Stimulated activated CD8-positive, alpha-beta memory T cell treated with anti-CD3 and anti-CD28 coated beads, Interleukin-15, amount 100 ng/mL, for 1 hour (primary cell): ENCODE data around the gene B3GALT6.

ENCODE experiments used
- DNase-seq: peaks from one replicate; pipeline ENCODE4 v3.0.0-alpha.2; 2020; ENCODE audit warnings: low read depth

The B3GALT6 gene

DNA sequence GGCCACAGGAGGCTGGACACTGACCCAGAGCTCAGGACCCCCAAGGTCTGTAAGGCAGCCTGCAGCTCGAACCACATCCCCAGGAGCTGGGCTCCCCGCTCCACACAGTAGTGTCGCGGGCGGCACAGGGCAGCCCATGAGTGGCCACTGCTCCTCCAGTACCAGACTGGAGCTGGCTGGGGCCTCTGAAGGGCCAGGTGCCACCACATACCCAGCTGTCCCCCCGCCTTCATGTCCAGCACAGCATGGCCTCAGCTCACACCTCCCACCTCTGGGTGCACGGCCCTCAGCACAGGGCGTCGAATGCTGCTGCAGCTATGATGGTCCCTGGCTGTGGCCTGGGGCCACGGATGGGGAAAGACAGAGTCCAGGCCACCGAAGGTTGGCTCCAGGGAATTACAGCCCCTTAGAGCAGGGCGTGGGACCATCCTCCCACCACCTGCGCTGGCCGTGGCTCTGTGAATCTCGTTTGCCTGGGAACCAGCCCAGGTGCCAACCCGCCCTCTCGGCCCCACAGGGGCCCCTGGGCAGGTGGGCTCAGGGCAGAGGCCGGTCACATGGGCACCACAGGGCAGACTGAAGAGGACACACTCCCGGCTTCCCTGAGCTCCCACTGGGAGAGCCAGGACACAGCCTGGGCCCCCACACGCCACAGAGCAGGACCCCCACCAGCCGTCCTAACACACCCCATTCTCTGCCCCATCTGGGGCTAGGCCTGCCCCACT, 16.0 kb upstream of the B3GALT6 start:
- DNase-seq: no peak

DNA sequence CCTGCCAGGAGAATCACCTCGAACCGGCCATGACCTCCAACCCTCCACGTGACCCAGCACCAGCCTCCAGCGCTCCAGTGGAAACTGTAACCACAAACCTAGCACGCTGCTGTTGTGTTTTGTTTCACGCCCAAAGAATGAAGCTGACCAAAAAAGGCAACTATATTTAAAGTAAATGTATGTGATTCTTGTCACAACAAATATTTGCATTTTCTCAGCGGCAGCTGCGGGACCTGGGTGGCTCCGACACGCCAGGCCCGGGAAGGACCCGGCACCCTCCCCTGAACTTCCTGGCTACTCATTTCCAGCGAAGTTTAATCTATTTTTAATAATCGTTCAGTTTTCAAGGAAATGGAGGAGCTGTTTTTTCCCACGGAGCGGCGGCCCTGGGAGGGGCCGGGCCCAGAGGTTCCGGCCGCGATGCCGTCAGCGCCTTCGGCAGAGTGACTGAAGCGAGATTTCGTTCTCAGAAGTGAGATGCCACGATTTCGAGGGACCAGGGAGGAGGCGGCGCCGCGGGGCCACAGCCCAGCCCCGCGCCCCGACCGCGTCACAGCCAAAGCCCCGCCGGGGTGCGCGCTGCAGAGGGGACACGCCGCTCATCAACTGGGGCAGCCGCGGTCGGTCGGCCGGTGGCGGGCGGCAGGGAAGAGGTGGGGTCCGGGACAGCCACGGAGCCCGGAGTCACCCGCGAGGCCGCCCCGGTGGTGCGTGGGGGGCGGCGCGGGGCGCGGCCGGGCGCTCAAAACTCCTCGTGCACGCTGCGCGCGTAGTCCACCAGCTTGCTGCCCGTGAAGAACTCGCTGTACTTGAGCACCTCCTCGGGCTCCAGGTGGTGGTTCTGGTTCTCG, 15.0 kb upstream of the B3GALT6 start:
- DNase-seq: no peak

DNA sequence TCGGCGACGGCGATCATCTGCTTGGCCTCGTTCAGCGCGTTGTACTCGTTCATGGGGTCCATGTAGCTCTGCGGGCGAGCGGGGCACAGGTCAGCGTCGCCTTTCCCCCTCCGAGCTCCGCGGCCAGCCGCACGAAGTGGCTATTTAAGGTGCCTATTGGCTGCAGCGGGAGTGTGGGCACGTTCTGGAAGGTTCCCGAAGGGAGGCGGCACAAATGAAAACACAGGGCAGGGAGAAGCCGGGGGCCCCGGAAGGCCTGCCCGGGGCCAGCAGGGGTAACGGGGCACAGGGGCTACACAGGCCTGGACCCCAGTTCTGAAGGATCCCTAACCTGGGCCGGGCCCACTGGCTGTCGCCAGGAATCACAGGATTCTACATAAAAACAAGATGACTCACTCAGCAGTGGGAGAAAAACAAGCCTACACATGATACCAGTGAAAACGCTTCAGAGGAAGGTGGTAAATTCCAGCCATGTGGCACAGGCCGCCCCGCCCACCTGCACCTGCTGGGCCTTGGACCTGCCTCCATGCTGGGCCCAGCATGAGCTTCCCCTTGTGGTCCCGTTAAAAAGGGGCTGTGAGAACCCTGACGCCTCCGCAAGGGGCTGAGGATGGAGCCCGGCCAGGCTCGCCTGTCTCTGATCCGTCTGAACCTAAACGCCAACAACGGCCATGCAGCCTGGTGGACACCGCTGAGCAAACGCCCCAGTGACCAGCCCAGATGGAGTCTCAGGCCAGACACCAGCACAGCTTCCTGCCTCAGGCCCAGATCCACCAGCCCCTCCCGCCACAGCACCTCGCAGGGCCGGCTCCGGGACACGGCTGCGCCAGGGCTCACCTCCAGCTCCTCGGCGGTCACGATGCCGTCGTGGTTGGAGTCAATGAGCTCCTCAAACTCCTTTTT, 14.2 kb upstream of the B3GALT6 start:
- no peak for DNase-seq

DNA sequence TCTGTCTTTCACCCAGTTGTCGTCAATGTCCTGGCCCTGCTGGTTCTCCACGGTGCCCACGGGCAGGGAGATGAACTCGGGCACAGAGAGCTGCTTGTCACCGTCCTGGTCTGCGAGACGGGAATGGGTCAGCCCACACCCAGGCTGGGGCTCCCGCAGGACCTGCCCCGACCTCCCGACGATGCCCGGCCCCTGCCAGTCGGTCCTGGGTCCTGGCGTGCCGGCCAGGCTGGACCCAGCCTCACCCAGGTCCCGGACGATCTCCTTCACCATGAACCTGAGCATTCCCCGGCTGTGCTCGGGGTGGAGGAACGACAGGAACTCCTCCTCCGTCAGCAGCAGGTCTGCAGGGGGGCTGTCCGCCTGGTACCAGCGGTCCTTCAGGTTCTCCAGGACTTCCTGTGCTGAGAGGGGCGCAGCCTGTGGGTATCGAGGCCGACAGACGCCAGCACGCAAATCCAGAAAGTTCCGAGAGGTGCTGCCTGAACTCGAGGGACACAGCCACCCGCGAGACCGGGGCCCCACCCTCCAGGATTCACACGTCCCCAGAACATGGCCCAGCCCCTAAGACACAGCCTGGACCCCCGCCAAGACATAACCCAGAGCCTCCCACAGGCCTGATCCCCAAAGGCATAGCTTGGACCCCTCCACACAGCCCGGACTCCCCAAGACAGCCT, 13.4 kb upstream of the B3GALT6 start:
- DNase-seq: no peak

DNA sequence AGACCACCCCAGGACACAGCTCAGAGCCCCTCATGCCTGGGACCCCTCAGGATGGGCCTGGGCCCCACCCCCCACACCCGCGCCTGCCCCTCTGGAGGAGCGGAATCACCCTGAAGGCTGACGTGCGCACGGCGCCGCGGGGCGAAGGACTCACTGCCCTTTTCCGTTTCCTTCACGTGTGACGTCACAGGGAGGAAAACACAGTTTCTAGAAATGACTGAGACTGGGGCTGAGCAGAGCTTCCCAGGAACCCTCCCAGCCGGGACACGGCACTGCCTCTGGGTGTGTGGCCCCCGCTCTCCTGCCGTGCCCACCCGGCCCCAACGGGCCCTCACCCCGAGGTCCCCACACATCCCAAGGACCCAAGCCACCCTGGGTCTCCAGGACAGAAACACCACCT, 12.7 kb upstream of the B3GALT6 start:
- DNase-seq: no peak

DNA sequence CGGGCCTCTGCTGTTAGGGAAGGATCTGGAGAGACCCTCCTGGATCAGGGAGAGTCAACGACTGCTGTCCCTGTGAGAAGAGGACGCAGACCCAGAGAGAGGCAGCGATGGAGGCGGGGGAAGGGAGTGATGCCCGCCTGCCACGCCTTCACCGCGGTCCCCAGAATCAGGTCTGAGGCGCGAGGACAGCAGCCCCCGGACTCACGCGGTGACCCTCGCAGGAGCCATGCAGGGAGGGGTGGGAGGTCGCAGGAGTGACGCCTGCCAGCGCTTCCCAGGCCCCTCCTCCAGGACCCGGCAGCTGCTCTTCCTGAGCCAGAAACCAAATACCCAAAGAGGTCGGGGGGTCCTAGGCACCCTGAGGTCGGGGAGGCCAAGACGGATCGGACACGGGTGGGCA, 11.8 kb upstream of the B3GALT6 start:
- DNase-seq: no peak

DNA sequence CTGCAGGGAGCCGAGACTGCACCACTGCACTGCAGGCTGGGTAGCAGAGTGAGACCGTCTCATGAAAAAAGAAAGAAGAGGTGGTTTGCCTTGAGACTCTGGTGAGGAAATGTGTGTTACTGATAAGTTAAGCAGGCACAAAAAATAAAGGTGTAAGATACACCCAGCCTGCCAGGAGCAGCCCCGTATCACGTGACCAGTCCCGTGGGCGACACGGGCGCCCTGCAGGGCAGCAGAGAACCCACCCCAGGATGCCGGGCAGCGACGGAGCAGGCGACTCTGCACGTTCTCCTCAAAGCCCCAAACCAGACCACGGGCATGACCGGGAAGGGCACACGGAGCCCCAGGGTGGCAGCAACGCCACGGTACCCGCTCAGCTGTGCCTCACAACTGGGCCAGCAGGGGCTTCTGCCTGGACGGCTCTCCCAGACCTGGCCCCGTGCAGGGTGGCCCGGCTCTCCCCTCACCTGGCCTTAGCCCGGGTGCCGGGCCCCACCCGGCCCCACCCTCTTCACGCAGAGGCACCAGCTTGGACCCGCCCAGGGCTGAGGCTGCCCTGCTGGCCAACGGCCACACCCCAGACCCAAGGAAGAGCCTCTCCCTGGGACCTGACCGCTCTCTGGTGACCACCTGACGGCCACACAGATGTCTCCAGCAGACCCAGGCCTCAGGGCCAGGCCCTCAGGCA, 10.0 kb upstream of the B3GALT6 start:
- DNase-seq: no peak

DNA sequence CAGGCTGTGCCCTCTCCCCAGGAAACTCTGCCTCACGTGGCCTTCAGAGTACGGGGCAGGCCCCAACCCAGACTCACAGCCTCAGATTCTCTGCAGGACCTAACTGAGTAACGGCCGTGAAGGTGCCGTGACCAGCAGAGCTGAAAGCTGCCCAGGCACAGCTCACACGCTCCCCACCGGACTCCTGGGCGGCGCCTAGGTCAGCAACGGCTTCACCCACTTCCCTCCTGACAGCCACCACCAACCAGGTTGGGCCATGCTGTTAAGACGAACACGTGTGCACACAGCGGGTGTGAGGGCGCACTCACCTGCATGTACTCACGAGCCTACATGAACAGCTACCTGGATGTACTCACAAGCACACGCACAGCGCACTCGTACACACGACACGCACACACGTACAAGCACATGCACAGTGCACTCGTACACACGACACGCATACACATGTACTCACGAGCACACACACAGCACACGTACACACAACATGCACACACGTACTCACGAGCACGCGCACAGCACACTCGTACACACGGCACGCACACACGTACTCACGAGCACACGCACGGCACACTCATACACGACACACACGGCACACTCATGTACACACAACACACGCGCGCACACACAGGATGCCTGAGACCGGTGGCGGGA, 9.3 kb upstream of the B3GALT6 start:
- DNase-seq: no peak

DNA sequence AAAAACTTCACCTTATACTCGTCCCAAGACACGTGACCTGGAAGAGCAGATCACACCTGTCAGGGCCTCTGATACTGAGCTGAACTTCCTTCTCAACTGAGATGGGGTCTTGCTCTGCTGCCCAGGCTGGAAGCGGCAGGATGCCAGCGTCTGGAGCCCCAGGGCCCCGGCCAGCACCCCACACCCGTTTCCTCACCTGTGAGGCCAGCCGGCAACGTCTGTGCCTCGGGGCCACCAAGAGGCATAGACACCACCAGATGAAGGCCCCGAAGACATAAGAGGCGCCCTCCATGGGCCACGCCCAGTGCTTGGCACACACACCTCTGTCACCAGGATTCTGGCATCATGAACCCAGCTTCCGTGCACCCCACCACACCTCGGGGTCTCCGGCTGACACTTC, 8.7 kb upstream of the B3GALT6 start:
- DNase-seq: no peak

DNA sequence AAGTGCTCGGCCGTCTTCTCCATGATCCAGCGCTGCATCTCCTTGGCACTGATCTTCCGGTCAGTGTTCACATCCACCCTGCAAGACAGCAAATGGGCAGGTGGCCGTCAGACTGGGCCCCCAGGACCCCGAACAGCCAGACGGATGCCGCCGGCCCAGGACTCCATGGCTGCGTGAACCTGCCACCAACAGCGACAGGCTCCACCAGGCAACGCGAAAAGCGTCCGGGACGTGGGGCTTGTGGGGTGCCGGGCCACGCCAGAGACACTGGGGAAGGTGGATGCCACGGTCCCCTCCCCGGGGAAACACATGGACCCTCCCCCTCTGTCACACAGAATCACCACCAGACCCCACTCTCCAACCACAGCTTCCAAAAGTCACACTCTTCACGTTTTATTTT, 8.1 kb upstream of the B3GALT6 start:
- DNase-seq: no peak

DNA sequence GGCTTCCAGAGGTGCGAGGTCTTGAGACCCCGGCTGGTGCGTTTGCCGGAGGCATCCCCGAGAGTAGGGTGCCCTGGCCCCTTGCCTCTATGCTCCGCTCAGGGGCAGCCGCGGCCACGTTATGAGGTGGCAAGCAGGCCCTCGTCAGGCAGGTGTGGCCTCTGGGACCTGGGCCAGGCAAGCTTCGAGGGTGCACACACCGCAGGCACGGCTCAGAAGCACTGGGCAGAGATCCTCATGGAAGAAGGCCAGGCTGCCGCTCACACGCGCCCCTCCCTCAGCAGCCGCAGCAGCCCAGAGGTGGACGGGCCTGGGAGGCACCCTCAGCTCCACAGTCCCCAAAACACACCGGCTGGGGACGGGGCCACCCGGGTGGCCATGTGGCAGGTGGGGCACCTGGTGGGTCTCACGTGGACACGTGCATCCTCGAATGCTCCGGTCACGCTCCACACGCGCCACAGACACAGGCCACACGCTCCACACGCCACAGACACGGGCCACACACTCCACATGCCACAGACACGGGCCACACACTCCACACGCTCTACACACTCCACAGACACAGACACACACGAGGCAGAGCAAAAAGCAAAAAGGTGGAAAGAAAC, 6.7 kb upstream of the B3GALT6 start:
- no peak for DNase-seq

DNA sequence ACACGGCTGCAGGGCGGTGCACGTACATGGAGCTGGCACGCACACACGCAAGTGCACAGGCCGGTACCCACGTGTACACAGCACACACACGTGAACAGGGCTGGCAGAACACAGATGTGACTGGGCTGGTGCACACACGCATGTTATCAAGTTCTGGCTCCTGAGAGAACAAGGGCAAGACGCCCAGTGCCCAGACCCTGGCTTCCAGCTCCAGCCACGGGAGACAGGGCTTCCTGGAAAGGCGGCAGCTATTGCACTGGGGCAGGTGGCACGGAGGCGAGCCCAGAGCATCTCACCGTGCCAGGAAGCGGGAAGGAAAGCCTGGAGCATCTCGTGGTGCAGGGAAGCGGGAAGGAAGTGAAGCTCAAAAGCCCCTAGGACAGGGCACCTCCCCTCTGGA, 6.1 kb upstream of the B3GALT6 start:
- DNase-seq: no peak

DNA sequence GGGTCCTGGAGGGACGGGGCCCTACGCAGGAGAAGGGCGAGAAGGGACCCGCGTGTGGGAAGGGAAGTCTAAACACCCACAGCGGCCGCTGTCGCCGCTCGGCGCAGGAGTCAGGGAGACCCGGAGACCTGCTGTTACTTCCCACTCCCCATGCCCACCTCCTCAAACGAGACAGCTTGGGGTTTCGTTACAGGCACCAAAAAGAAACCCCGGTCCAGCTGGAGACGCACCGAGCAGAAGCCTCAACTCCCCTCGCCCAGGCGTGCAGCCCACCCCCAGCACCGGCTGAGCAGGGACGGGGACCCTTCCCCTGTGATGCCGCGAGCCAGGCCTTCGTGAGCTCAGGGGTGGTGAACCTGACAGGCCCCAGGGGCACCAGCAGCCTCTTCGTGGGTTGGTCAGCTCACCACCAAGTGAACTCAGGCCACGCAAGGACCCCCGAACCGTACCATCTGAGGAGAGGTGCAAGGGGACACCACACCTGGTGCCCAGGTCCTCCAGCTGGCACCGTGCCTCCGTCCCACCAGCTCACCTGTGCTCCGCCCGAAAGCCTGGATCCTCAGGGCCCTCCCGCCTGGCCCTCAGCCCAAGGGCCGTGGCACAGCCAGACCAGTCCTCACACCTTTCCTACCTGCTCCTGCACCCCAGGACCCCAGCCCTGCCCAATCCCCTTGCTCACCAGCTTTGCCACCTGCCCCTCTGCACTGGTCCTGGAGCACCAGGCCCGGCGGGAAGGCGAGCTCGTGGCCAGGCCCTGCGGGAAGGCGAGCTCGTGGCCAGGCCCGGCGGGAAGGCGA, 5.3 kb upstream of the B3GALT6 start:
- no peak for DNase-seq

DNA sequence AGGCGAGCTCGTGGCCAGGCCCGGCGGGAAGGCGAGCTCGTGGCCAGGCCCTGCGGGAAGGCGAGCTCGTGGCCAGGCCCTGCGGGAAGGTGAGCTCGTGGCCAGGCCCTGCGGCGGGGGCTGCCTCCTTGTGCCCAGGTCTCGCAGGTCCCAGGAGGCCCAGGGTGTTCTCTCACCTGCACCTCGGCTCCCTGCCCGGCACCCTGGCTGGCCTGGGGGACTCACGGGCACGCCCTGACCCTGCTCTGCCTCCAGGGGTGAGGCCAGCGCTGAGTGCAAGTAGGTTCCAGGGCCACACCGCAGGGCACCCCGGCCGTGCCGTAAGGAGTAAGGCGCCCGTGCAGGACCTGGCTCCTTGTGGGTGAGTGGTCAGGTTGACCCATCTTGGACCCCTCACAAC, 4.7 kb upstream of the B3GALT6 start:
- DNase-seq: no peak

DNA sequence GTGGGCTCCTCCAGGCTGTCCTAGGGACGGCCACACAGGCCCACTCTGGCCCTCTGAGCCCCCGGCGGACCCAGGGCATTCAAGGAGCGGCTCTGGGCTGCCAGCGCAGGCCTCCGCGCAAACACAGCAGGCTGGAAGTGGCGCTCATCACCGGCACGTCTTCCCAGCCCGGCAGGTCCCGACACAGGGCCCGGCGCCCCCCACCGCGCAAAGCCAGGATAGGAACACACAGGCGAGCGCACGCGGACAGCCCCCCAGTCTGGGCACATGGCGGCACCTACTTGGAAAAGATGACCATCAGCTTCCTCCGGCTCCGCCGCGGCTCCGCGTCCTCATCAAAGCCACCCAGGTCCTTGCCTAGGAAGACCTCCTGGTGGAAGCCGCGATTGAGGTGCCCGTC, 3.9 kb upstream of the B3GALT6 start:
- DNase-seq: no peak

DNA sequence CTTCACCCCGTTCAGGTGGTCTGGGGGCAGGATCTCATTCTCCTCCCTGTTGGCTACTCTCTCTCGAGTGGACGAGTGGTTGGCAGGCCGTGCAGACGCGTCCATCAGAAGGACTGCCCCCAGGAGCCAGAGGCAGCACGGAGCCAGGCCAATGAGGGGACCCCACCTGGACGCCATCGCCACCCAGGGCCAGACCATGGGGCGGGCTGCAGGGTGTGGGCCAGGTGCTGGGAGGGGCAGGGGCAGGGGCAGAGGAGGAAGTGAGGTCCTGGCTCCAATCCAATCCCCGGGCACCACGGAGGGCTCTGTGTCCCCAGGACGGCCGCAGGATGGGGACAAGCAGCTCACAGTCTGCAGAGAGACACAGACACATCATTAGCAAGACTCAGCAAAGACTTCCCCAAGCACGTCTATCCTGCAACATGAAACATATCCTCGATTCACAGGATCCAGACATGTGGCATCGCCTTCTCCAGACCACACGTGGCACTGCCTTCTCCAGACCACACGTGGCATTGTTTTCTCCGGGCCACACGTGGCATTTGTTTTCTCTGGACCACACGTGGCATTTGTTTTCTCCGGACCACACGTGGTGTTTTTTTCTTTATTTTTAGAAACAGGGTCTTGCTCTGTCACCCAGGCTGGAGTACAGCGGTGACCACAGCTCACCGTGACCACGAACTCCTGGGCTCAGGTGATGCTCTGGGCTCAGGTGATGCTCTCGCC, 3.3 kb upstream of the B3GALT6 start:
- DNase-seq: no peak

DNA sequence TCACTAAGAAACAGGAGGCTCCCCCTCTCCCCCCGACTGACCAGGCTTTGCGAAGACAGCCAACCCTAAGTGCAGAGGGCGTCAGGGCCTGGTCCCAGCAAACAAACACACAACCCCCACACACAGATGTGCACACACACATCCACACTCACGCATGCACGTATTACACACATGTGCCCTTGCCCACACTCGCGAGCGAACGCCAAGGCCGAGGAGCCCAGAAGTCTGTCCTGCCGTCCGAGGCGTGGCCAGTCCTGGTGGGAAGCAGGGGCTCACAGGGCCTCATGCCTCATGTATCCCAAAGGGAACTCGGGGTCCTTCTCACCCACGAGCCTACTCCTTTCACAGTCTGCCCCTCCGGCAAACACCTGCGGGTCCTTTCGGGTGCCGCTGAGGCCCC, 2.3 kb upstream of the B3GALT6 start:
- no peak for DNase-seq

DNA sequence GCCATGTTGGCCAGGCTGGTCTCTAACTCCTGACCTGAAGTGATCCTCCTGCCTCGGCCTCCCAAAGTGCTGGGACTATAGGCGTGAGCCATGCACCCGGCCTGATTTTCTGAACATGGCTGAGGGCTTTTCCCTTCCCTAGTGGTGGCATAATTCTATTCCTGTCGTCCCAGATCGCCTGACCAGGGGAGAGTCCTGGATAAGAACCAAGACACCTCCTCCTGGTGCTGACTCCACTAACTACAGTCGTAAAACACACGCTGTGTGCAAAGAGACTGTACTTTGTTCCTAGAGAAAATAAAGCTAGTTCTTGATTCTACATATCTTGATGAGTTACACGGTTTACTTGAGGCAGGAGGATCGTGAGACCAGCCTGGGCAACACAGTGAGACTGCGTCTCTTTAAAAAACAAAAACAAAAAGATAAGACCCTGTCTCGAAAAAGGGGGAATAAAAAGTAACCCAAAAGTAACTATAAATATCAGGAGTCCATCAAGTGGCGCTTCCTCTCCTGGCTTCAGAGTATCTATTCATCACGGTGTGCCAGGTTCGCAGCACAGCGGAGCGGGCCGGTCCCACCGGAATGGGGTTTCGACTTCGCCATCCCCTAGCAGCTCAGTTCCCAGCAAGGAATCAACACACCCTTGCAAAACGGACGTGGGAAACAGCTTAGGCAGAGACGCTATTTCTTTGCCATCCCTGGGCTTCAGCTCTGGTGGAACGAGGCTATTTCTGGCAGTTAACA, 1.2 kb upstream of the B3GALT6 start:
- DNase-seq: no peak
